NB4 (cell line): ENCODE results near the gene FAM50B.
A peak's percentile ranks its signal among the peaks of the same experiment; 100 is the strongest.

Source experiments
- DNase-seq: peaks from one replicate; pipeline ENCODE4 v3.0.0; 2010; ENCODE audit warnings: low read depth
- H3K4me3 ChIP-seq: one replicate; pipeline ENCODE4 v1.5.1; 2011; ENCODE audit warnings: mild to moderate bottlenecking, low read depth, low read length, moderate library complexity
- MYC ChIP-seq: IDR thresholded peaks from 2 replicates; pipeline ENCODE4 v1.6.1; 2011; ENCODE audit warnings: low read depth, low read length
- POLR2A ChIP-seq: IDR thresholded peaks from 2 replicates; pipeline ENCODE4 v1.6.1; 2011; ENCODE audit warnings: mild to moderate bottlenecking; ENCODE audit not compliant: insufficient read length; ENCODE audit errors: extremely low read depth
- TF ChIP-seq, protein P1 (sequence below): IDR thresholded peaks from 2 replicates; pipeline ENCODE4 v1.6.1; 2011; ENCODE audit warnings: low read depth, low read length
- TF ChIP-seq, protein P2 (sequence below): IDR thresholded peaks from one replicate; pipeline ENCODE4 v1.5.1; 2012; ENCODE audit warnings: low read depth, low read length

FAM50B gene

GRCh38 chr6:3835055-3835731 lies 14.0 kb upstream of the FAM50B start:
- TF ChIP-seq MYC (no peak), POLR2A (no peak)
- TF ChIP-seq, protein P1, sequence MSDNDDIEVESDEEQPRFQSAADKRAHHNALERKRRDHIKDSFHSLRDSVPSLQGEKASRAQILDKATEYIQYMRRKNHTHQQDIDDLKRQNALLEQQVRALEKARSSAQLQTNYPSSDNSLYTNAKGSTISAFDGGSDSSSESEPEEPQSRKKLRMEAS: no peak
- TF ChIP-seq, protein P2, sequence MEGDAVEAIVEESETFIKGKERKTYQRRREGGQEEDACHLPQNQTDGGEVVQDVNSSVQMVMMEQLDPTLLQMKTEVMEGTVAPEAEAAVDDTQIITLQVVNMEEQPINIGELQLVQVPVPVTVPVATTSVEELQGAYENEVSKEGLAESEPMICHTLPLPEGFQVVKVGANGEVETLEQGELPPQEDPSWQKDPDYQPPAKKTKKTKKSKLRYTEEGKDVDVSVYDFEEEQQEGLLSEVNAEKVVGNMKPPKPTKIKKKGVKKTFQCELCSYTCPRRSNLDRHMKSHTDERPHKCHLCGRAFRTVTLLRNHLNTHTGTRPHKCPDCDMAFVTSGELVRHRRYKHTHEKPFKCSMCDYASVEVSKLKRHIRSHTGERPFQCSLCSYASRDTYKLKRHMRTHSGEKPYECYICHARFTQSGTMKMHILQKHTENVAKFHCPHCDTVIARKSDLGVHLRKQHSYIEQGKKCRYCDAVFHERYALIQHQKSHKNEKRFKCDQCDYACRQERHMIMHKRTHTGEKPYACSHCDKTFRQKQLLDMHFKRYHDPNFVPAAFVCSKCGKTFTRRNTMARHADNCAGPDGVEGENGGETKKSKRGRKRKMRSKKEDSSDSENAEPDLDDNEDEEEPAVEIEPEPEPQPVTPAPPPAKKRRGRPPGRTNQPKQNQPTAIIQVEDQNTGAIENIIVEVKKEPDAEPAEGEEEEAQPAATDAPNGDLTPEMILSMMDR: no peak
- H3K4me3 ChIP-seq: no peak overlapping the region
- DNase-seq: no peak

DNA sequence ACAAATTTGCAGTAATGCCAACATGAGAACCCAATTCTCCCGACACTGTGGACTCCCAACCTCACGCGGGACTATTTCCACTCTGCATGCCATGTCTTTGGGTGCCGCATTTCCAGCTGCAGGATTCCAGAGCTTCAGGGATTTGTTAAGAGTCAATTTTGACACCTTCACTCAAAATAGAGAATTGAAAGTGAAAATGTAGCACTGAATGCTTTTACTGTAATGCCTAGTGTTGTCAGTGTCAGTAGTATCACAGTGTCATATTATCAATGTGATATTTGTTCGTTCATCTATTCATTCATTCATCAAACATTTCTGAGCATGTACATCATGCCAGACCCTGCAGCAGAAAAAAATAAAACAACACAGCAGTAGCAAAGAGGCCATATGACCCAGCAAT lies 13.4 kb upstream of the FAM50B start:
- no peak for DNase-seq
- no peak overlapping the region for H3K4me3 ChIP-seq
- TF ChIP-seq, protein P1: no peak
- TF ChIP-seq, protein P2: no peak
- TF ChIP-seq MYC (no peak), POLR2A (no peak)

DNA sequence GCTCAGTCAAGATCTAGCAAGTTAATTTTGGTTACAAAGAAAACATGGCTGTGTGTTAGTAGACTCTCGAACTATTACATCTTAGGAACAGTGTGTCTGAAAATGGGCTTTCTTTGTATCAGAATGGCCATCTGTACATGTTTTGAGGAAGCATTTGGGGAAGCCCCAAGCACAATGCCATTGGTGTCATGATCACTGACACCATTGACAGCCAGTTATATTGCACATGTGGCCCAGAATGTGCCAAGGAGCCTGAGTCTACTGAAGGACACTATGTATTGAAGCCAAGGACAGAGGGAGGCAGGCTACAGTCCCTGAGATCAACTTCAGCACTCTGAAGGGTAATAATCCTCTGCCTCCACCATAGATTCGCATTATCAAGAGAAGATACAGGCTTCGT lies 12.6 kb upstream of the FAM50B start:
- no peak for DNase-seq
- TF ChIP-seq MYC: no peak
- TF ChIP-seq, protein P1: no peak
- no peak overlapping the region for H3K4me3 ChIP-seq

- H3K4me3 ChIP-seq: no peak overlapping the region
- DNase-seq: no peak
- no peak for TF ChIP-seq MYC
Observed at GRCh38 chr6:3837781-3838180, 11.4 kb upstream of the FAM50B start.

GRCh38 chr6:3838992-3839867 lies 9.9 kb upstream of the FAM50B start:
- TF ChIP-seq POLR2A: no peak
- TF ChIP-seq, protein P2: no peak
- TF ChIP-seq, protein P1: no peak
- no peak for TF ChIP-seq MYC
- no peak for DNase-seq
- no peak overlapping the region for H3K4me3 ChIP-seq

DNA sequence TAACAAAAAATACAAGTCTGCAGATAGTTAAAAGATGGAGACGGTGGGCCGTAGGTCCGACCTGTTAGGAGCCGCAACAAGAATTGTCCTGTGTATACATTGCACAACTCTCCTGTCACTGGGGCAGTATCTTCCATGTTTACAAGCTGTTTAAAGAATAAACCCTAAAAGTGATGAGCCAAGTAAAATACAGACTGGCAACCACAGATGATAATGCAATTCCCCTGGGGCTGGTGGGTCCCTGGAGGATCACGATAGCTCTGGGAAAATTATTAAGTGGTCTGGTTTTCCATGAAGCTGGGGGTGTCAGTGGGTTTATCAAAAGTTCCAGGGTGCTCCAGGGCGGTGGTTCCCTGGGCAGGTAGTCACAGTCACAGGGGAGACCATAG lies 8.1 kb upstream of the FAM50B start:
- DNase-seq: peak; percentile 41
- TF ChIP-seq MYC: no peak
- TF ChIP-seq, protein P1: no peak
- TF ChIP-seq, protein P2: no peak
- no peak for TF ChIP-seq POLR2A
- no peak overlapping the region for H3K4me3 ChIP-seq
